Activated B cell treated with CpG ODN at 0.5 μM for 24 hours (primary cell): ENCODE measurements around the gene ZBTB16. TPM values are rescaled to one million over a fixed set of nuclear protein-coding genes. Genes with fewer than 3 reads are reported as not detected.

Experiments
- ATAC-seq: fragments of 200-7000 bp; cut with Tn5 transposase; one replicate; pipeline ENCODE4 v1.10.0; 2021; ENCODE audit warnings: low read depth, mild to moderate bottlenecking, moderate library complexity
- CTCF ChIA-PET: fragments of 350-600 bp; sonication (Branson Sonifier 250); formaldehyde crosslinking; loops from one replicate; lab custom pipeline; 2021; ENCODE audit warnings: antibody characterized with exemption; lab: Charles Lee
- POLR2A ChIA-PET: fragments of 350-600 bp; sonication (Branson Sonifier 250); formaldehyde crosslinking; loops from one replicate; lab custom pipeline; 2021; ENCODE audit warnings: antibody characterized with exemption; lab: Charles Lee
- DNase-seq: peaks from one replicate; pipeline ENCODE4 v3.0.0; 2022
- H3K27ac Mint-ChIP-seq: one replicate; pipeline ENCODE4 v1.8.0; 2020; ENCODE audit warnings: mixed read lengths
- H3K27me3 Mint-ChIP-seq: one replicate; pipeline ENCODE4 v1.8.0; 2021; ENCODE audit warnings: mixed read lengths
- H3K36me3 Mint-ChIP-seq: one replicate; pipeline ENCODE4 v1.8.0; 2021; ENCODE audit warnings: low read depth, mixed read lengths
- H3K4me1 Mint-ChIP-seq: one replicate; pipeline ENCODE4 v1.8.0; 2021; ENCODE audit warnings: mixed read lengths
- H3K4me3 Mint-ChIP-seq: one replicate; pipeline ENCODE4 v1.8.0; 2020; ENCODE audit warnings: mild to moderate bottlenecking, mixed read lengths
- H3K9me3 Mint-ChIP-seq: one replicate; pipeline ENCODE4 v1.8.0; 2020; ENCODE audit warnings: mixed read lengths
- CTCF ChIP-seq: fragments of 200-600 bp; IDR thresholded peaks from one replicate; pipeline ENCODE4 v1.8.0; 2022; ENCODE audit warnings: antibody characterized with exemption, mild to moderate bottlenecking
- intact Hi-C: fragments of 100-400 bp; cut with micrococcal nuclease; formaldehyde crosslinking; loops from one replicate; pipeline ENCODE4 v1.15.1; 2024
- total RNA-seq: library from RNA; stranded (reverse); gene quantifications from 2 replicates; pipeline ENCODE4 v1.2.3, GENCODE V29; 2022

Gene ZBTB16
- total RNA-seq, 1 donor from 2014 or later = 2.5 TPM

GRCh38 chr11:114053406-114053805 lies 6.1 kb upstream of the ZBTB16 start:
- intact Hi-C loops = no loop called here
- Mint-ChIP-seq H3K36me3 (no peaks in the 10 kb centered on the region), H3K27ac (no peak overlapping the region), H3K9me3 (no peaks in the 10 kb centered on the region), H3K4me1 (peaks cover 3% of the 10 kb centered on the region), H3K27me3 (peaks cover 37% of the 10 kb centered on the region), H3K4me3 (no peak overlapping the region)
- POLR2A ChIA-PET = no interaction called here
- CTCF ChIA-PET = no interaction called here
- TF ChIP-seq CTCF = no peak
- ATAC-seq (no peak), DNase-seq (no peak)

- CTCF ChIA-PET = interaction anchor here (0.6 kb wide), 1 partner anchor 136 kb away, joined by 3 read pairs; no protein-coding TSS in a partner anchor
Measured at GRCh38 chr11:114054806-114055205, 4.7 kb upstream of the ZBTB16 start.

DNA sequence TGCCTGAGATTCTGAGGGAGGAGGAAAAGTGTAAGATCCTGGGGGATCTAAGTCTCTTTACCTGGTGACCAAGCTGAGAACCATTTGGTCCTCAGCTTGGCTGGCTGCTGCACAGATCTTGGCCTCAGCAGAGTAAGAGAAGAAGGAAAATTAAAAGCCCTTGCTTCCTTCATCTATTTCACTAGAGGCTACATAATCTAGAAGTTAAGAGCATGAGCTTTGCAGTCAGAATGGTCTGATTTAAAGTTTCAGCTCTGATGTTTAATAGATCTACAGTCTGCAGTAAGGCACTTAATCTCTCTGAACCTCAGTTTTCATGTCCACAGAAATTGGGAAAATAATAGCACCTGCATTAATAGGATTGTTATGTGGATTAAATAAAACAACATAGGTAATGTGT lies 3.1 kb upstream of the ZBTB16 start:
- Mint-ChIP-seq H3K27me3 (peaks cover 38% of the 10 kb centered on the region), H3K36me3 (no peaks in the 10 kb centered on the region), H3K4me1 (peaks cover 14% of the 10 kb centered on the region), H3K4me3 (no peak overlapping the region), H3K27ac (no peak overlapping the region), H3K9me3 (no peaks in the 10 kb centered on the region)
- POLR2A ChIA-PET = no interaction called here
- no peak for ATAC-seq
- CTCF ChIA-PET = interaction anchor here (4.2 kb wide), 1 partner anchor 205 kb away, joined by 18 read pairs; no protein-coding TSS in a partner anchor
- no peak for TF ChIP-seq CTCF
- intact Hi-C loops = no loop called here
- DNase-seq = no peak

More at GRCh38 chr11:114054806-114055205, 4.7 kb upstream of the ZBTB16 start:
- Mint-ChIP-seq H3K27ac (no peak overlapping the region), H3K9me3 (no peaks in the 10 kb centered on the region), H3K4me3 (no peak overlapping the region), H3K27me3 (peaks cover 36% of the 10 kb centered on the region), H3K36me3 (no peaks in the 10 kb centered on the region), H3K4me1 (peaks cover 8% of the 10 kb centered on the region)
- intact Hi-C loops = no loop called here
- POLR2A ChIA-PET = interaction anchor here (0.6 kb wide), 1 partner anchor 78 kb away, joined by 3 read pairs; no protein-coding TSS in a partner anchor
- no peak for TF ChIP-seq CTCF
- DNase-seq = no peak
- ATAC-seq = no peak

DNA sequence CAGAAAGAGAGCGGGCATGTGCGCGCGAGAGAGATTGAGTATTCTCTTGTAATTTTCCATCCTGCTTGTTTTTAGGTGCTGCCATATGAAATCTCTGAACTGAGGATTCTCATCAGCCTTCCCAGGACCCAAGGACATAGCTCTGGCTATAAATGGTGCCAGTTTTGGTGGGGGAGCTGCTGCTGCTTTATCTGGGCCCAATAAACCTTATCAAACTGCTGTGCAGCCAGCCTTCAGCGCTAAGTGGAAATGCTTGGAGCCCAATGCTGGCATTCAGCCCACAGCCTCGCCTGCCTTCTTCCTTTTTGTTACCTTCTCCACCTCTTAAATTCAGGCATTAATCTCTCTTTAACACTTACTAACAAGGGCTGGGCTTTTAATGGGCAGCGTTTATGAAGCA lies 2.4 kb upstream of the ZBTB16 start:
- intact Hi-C loops = no loop called here
- ChIA-PET CTCF (interaction anchor here (4.2 kb wide), 1 partner anchor 204 kb away, joined by 18 read pairs; no protein-coding TSS in a partner anchor), POLR2A (no interaction called here)
- no peak for TF ChIP-seq CTCF
- ATAC-seq = no peak
- H3K27me3 Mint-ChIP-seq = peaks cover 41% of the 10 kb centered on the region
- DNase-seq = no peak
- no peaks in the 10 kb centered on the region for H3K36me3 Mint-ChIP-seq
- H3K27ac Mint-ChIP-seq = no peak overlapping the region
- H3K4me1 Mint-ChIP-seq = peaks cover 16% of the 10 kb centered on the region
- H3K9me3 Mint-ChIP-seq = no peaks in the 10 kb centered on the region
- no peak overlapping the region for H3K4me3 Mint-ChIP-seq

- ATAC-seq (no peak), DNase-seq (no peak)
- no peak overlapping the region for H3K27ac Mint-ChIP-seq
- no peak overlapping the region for H3K4me3 Mint-ChIP-seq
- ChIA-PET POLR2A (no interaction called here), CTCF (interaction anchor here (4.2 kb wide), 1 partner anchor 204 kb away, joined by 18 read pairs; no protein-coding TSS in a partner anchor)
- no peak for TF ChIP-seq CTCF
- no peaks in the 10 kb centered on the region for H3K36me3 Mint-ChIP-seq
- H3K9me3 Mint-ChIP-seq = no peaks in the 10 kb centered on the region
- intact Hi-C loops = loop anchor here (2.0 kb wide), 1 partner anchor 201 kb away; no protein-coding TSS in a partner anchor
- peaks cover 16% of the 10 kb centered on the region for H3K4me1 Mint-ChIP-seq
- H3K27me3 Mint-ChIP-seq = peaks cover 41% of the 10 kb centered on the region
Measured at GRCh38 chr11:114057605-114058004, 1.9 kb upstream of the ZBTB16 start.
